Fibroblast of skin of abdomen (primary cell): ENCODE measurements around the gene DNASE1L2.

Experiments used
- DNase-seq: peaks from one replicate; pipeline ENCODE4 v3.0.0-alpha.2; 2013

Gene DNASE1L2

GRCh38 chr16:2271848-2272461 lies 35.7 kb downstream of the DNASE1L2 start:
- no peak for DNase-seq

DNA sequence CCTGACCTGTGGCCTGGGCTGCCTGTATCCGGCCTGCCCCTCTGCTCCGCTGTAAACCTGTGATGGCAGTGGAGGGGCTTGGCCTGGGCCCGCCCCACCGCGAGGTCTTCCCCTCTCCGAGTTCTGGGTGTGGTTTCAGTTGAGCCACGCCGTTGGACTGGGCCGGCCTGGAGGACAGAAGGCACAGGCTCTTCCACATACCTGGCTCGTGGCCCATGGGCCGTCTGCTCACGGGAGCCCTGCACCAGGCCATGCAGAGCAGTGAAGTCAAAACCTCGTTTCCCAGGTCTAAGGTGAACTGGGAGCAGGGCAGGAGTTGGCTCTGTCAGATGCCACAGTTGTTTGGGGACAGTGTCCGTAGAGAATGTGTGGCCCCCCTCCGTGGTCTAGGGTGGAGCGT lies 37.2 kb downstream of the DNASE1L2 start:
- no peak for DNase-seq

DNA sequence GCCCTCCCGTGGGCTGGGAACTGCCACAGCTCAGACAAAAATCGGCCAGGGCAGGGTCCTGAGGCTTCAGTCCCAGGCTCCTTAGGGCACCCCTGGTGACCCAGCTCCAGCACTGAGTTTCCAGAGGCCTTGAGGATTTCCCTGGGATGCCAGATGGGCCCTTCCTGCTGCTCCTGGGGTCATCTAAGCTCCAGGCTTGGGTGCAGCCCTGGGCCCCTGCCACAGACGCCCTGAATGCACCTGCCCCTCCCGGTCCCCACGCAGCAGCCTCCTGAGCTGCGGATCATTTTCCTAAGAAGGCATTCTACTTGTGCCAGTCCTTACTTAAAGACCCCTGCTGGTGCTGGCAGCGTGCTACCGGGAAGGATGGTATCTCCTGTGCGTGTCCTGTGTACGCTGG lies 37.7 kb downstream of the DNASE1L2 start:
- no peak for DNase-seq

DNA sequence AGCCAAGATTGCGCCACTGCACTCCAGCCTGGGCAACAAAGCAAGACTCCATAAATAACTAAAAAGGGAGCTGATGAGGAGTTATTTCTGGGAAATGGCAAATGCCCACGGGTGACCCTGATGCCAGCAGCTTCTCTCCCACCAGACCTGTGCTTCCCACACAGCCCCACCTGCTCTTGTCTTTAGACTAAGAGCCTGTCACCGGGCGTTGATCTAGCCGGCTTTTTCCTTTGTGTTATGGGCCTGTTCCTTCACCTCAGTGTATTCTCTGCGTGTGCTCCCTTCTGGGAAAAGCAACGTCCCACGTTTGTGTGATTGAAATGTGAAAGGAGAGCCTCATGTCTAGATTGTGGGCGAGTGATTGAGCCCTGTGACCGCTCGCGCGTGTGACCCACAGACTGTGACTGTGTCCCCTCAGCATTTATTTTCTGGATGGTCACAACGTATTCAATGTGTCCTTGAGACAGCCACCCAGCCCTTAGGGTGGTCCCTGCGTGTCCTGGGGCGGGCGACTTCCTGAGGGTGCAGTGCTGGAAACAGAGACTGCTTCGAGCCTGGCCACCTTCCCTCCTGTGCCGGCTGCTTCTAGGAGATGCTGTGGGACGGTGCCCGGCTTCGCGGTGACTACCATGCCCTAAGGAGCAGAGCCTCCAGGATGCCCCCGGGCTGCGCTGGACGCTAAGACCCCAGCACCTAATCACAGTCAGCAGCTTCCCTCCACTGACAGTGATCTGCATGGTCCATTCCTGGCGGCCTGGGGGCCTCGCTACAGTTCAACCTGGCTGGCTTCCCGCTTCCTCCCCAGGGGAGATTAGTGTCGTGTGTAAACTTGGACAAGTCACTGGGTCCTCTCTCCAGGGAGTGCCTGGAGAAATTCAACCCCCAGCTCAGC lies 39.5 kb downstream of the DNASE1L2 start:
- DNase-seq: no peak

DNA sequence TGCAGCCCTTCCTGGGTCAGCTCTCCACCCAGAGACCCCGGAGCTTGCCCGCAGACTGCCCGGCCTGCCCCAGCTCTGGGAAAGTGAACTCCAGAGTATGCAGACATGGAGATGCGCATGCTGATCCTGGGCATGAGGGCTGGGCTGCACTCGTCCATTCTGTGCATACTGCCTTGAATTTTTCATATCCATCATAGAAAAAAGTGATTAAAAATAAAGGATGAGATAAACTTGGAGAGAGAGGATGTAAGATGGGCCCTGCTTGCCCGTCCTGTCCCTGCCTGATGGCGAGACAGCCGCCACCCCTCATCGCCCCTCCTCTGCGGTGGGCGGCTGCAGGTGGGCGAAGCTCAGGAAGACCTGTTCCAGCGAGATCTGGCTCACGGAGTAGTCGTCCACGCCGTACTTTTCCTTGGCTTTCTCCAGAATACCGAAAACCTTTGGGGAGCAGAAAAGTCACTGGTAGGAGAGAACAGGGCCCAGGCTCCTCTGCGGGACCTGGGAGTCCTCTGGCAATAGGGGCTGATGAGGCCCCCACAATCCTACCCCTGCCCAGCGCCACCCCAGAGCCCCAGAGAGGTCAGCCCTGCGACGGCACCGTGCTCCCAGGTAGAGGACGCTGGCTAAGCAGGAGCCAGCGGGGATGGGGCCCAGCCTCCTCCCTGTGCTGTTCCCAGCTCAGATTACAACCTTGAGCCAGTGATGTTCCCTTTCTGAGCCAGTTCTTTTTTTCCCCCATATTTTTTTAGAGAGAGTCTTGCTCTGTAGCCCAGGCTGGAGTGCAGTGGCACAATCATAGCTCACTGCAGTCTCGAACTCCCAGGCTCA lies 40.3 kb downstream of the DNASE1L2 start:
- no peak for DNase-seq

- no peak for DNase-seq
Observed at GRCh38 chr16:2277466-2278271, 41.4 kb downstream of the DNASE1L2 start.

- DNase-seq: no peak
Observed at GRCh38 chr16:2278272-2278608, 42.0 kb downstream of the DNASE1L2 start.

GRCh38 chr16:2278956-2279800 lies 42.9 kb downstream of the DNASE1L2 start:
- DNase-seq: no peak

- DNase-seq: no peak
Observed at GRCh38 chr16:2280461-2280860, 44.2 kb downstream of the DNASE1L2 start.

DNA sequence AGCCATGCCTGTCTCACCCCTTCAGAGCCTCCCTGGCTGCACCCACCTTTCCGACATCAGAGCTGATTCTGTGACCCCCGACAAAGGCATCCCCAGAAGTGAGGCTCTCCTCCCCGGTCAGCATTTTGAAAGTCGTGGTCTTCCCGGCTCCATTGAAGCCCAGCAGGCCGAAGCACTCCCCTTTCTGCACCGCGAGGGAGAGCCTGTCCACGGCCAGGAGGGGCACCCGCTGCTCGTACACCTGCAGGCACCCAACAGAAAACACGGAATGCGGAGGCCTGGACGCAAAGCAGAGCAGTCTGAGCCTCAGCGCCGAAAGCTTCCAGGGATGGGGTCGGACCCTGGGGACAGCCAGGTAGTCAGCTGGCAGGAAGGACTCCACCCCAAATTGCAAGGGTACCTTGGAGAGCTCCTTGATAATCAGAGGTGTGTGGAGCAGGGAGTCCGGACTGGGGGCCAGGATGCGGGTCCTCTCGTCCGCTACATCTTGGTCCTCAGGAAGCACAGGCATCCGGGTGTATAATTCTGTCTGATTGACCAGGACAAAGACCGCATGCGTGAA lies 44.8 kb downstream of the DNASE1L2 start:
- no peak for DNase-seq

- no peak for DNase-seq
Observed at GRCh38 chr16:2282262-2282661, 46.0 kb downstream of the DNASE1L2 start.

- no peak for DNase-seq
Observed at GRCh38 chr16:2282866-2283555, 46.8 kb downstream of the DNASE1L2 start.

- no peak for DNase-seq
Observed at GRCh38 chr16:2284001-2284770, 47.9 kb downstream of the DNASE1L2 start.

DNA sequence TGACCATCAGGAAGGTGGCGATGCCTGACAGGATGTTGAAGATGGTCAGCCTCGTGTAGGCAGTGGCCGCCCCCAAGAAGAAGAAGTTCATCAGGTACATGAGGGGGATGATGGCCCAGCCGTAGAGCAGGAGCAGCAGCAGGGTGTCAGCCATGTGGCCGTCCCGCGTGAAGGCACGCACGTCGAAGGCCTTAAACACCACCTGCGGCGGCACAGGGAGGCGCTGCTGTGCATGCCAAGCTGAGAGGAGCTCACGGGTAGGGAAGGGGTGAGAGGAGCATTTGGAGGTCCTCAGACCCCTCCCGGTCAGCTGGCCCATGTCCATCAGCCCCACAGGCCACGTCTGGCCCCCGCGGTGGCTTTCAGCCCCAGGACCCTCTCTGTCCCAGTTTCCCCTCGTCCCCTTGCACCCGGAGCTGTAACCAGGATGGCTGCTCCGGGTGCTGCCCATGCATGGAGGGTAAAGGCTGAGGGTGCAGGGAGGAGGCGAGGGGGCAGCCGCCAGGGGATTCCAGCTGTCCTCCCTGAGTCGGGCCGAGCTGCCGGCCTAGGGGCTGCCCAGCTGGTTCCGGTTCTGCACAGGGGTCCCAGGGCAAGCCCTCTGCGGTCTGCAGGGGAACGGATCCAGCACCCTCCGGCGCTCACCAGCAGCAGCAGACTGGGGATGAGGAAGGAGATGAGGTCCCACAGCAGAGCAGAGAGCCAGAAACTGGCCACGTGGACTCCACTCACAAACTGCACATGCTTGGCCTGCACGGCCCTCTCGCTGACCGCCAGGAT lies 48.7 kb downstream of the DNASE1L2 start:
- DNase-seq: no peak

DNA sequence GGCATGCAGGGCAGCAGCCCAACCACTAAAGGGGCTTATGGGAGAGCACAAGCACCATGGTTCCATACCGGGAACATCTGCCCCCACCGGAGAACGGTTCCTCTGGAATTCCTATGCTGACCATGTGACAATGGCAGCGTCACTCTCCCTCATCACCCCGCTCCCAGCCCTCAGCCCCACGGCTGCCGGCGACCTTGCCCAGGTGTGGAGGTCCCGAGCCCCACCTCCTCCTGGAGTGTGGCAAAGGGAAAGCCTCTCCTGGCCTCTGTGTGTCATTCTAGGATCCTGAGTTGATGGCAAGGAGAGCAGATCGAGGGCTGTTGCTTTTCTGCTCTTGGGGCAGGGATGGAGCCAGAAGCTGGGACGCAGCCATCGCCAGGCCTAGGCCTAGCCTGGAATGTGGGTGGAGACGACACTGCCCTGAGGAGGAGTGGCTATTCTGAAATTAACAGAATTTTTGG lies 49.5 kb downstream of the DNASE1L2 start:
- DNase-seq: no peak

GRCh38 chr16:2286550-2286949 lies 50.3 kb downstream of the DNASE1L2 start:
- DNase-seq: no peak

- no peak for DNase-seq
Observed at GRCh38 chr16:2287916-2288547, 51.8 kb downstream of the DNASE1L2 start.
